ENCODE data around the gene FBXW5. TPM values are rescaled to one million over a fixed set of nuclear protein-coding genes. Genes with fewer than 3 reads are reported as not detected.

The FBXW5 gene
- total RNA-seq, 1 experiment from 2014 or later, result 72.6 TPM

- BruUV-seq (replicated peaks), result no TSS peak
These were observed 13.9 kb upstream of the FBXW5 start for GRCh38 chr9:136958473-136958872.

DNA sequence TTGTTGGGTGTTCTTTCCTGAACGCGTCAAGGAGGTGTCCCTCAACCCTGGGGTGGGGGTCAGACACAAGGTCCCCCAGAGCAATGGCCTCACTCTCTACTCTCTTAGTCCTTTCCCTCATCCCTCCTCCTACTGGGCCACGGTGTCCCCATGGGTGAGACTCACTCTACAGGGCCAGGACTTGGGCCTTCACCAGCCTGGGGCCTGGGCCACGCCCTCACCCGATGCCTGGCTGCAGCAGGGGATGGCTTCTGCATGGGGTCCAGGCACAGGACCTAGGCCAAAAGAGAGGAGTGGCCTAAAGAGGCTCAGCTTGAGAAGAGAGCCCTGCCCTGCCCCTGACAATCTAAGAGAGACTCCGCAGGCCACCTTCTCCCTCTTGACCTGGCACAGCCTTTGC lies 13.4 kb upstream of the FBXW5 start:
- CTCF ChIA-PET, result no interaction called here
- in situ Hi-C loops (cut with HindIII; ENCODE audit: low pct_unique_long_range_greater_than_20kb, low sequenced_read_pairs), result no loop called here
- no peaks in the 10 kb centered on the region for H3K9me3 ChIP-seq (ENCODE audit: control insufficient read depth, insufficient read depth, low read depth, low read length)
- TF ChIP-seq CTCF (IDR thresholded peaks at IDR 0.05), result no peak
- no peak for TF ChIP-seq REST (IDR thresholded peaks at IDR 0.05; ENCODE audit: insufficient read depth in 1 of 2, low read depth in 2 of 2, low read length in 1 of 2)
- ATAC-seq, result no peak
- DNase-seq (ENCODE audit: low read depth, low spot score), result no peak
- no peaks in the 10 kb centered on the region for H3K36me3 ChIP-seq (ENCODE audit: control insufficient read depth, insufficient read depth, low read length)
- H3K4me3 ChIP-seq (ENCODE audit: low read depth in 2 of 2, low read length in 2 of 2), result no peak overlapping the region
- H3K4me1 ChIP-seq (ENCODE audit: control insufficient read depth, insufficient read depth, low read length), result no peaks in the 10 kb centered on the region
- BruUV-seq (replicated peaks), result no TSS peak
- H3K27me3 ChIP-seq (ENCODE audit: control insufficient read depth, insufficient read depth, low read length), result no peaks in the 10 kb centered on the region
- no peak overlapping the region for H3K27ac ChIP-seq (ENCODE audit: low read length)
- intact Hi-C loops (cut with micrococcal nuclease; ENCODE audit: unreplicated experiment), result no loop called here
- POLR2A ChIA-PET, result no interaction called here

More at GRCh38 chr9:136958473-136958872, 13.9 kb upstream of the FBXW5 start:
- intact Hi-C loops (cut with micrococcal nuclease; ENCODE audit: unreplicated experiment), result no loop called here
- H3K27ac ChIP-seq (ENCODE audit: low read length), result no peak overlapping the region
- TF ChIP-seq TCF7L2 (IDR thresholded peaks at IDR 0.05; ENCODE audit: low read depth, low read length) (no peak), SIN3A (IDR thresholded peaks at IDR 0.05; ENCODE audit: borderline replicate concordance, insufficient read depth, low read depth, low read length) (no peak), CTCF (IDR thresholded peaks at IDR 0.05) (no peak), REST (IDR thresholded peaks at IDR 0.05; ENCODE audit: insufficient read depth in 1 of 2, low read depth in 2 of 2, low read length in 1 of 2) (no peak), POLR2AphosphoS5 (IDR thresholded peaks at IDR 0.05; ENCODE audit: low read depth, low read length) (no peak)
- DNase-seq (ENCODE audit: low read depth, low spot score), result no peak
- ATAC-seq, result no peak
- ChIA-PET CTCF (no interaction called here), POLR2A (no interaction called here)
- in situ Hi-C loops (cut with HindIII; ENCODE audit: low pct_unique_long_range_greater_than_20kb, low sequenced_read_pairs), result no loop called here
- H3K9me3 ChIP-seq (ENCODE audit: control insufficient read depth, insufficient read depth, low read depth, low read length), result no peaks in the 10 kb centered on the region
- no peak overlapping the region for H3K4me3 ChIP-seq (ENCODE audit: low read depth in 2 of 2, low read length in 2 of 2)
- H3K4me1 ChIP-seq (ENCODE audit: control insufficient read depth, insufficient read depth, low read length), result no peaks in the 10 kb centered on the region
- H3K27me3 ChIP-seq (ENCODE audit: control insufficient read depth, insufficient read depth, low read length), result no peaks in the 10 kb centered on the region
- H3K36me3 ChIP-seq (ENCODE audit: control insufficient read depth, insufficient read depth, low read length), result no peaks in the 10 kb centered on the region
